ENCODE measurements around the gene EGFLAM. TPM values are rescaled to one million over a fixed set of nuclear protein-coding genes. Genes with fewer than 3 reads are reported as not detected.

EGFLAM gene
- total and polyA plus RNA-seq, 8 donors = 0.82 to 15.7 (median 9.8) TPM

- no peak overlapping the region for H3K27ac ChIP-seq
- no peak for DNase-seq
- ATAC-seq = no peak
- peak overlapping the region in 1 of 2 donors; percentile 7 for H3K4me3 ChIP-seq
- no peaks in the 10 kb centered on the region for H3K9me3 ChIP-seq
- H3K4me1 ChIP-seq = peaks cover 0 to 3% of the 10 kb centered on the region in 2 donors
- intact Hi-C loops (cut with DNase I) = loop anchor here (10.0 kb wide), 1 partner anchor 359 kb away; no protein-coding TSS in a partner anchor
- peaks cover 0 to 89% of the 10 kb centered on the region in 2 donors for H3K27me3 ChIP-seq
- no peaks in the 10 kb centered on the region for H3K36me3 ChIP-seq
- no peak for TF ChIP-seq CTCF (IDR thresholded peaks at IDR 0.05)
These were observed 187.7 kb downstream of the EGFLAM start for GRCh38 chr5:38446029-38446522.

- ATAC-seq = no peak
- no peaks in the 10 kb centered on the region for H3K4me1 ChIP-seq
- DNase-seq = no peak
- H3K9me3 ChIP-seq = no peaks in the 10 kb centered on the region
- H3K27me3 ChIP-seq = peaks cover 0 to 98% of the 10 kb centered on the region in 2 donors
- H3K27ac ChIP-seq = no peak overlapping the region
- no peak overlapping the region for H3K4me3 ChIP-seq
- no peaks in the 10 kb centered on the region for H3K36me3 ChIP-seq
- intact Hi-C loops (cut with DNase I) = loop anchor here (10.0 kb wide), 1 partner anchor 358 kb away; no protein-coding TSS in a partner anchor
- TF ChIP-seq CTCF (IDR thresholded peaks at IDR 0.05) = no peak
These were observed 188.7 kb downstream of the EGFLAM start for GRCh38 chr5:38447056-38447455.

GRCh38 chr5:38447786-38448185, 189.4 kb downstream of the EGFLAM start:
- DNase-seq = peak in 1 of 4 donors; percentile 59
- Histone ChIP-seq H3K4me3 (no peak overlapping the region), H3K27me3 (peaks cover 0 to 100% of the 10 kb centered on the region in 2 donors), H3K36me3 (no peaks in the 10 kb centered on the region), H3K9me3 (no peaks in the 10 kb centered on the region), H3K27ac (no peak overlapping the region), H3K4me1 (no peaks in the 10 kb centered on the region)
- no peak for ATAC-seq
- intact Hi-C loops (cut with DNase I) = loop anchor here (10.0 kb wide), 1 partner anchor 357 kb away; no protein-coding TSS in a partner anchor
- no peak for TF ChIP-seq CTCF (IDR thresholded peaks at IDR 0.05)

GRCh38 chr5:38448568-38449350, 190.4 kb downstream of the EGFLAM start:
- no peak overlapping the region for H3K4me3 ChIP-seq
- H3K36me3 ChIP-seq = no peaks in the 10 kb centered on the region
- no peak for DNase-seq
- H3K27ac ChIP-seq = no peak overlapping the region
- no peak for TF ChIP-seq CTCF (IDR thresholded peaks at IDR 0.05)
- peaks cover 0 to 95% of the 10 kb centered on the region in 2 donors for H3K27me3 ChIP-seq
- no peaks in the 10 kb centered on the region for H3K9me3 ChIP-seq
- ATAC-seq = no peak
- no peaks in the 10 kb centered on the region for H3K4me1 ChIP-seq
- intact Hi-C loops (cut with DNase I) = loop anchor here (10.0 kb wide), 1 partner anchor 356 kb away; no protein-coding TSS in a partner anchor

GRCh38 chr5:38450627-38451026, 192.3 kb downstream of the EGFLAM start:
- Histone ChIP-seq H3K36me3 (no peaks in the 10 kb centered on the region), H3K9me3 (no peaks in the 10 kb centered on the region), H3K4me3 (no peak overlapping the region), H3K4me1 (no peaks in the 10 kb centered on the region), H3K27ac (no peak overlapping the region), H3K27me3 (peaks cover 0 to 94% of the 10 kb centered on the region in 2 donors)
- TF ChIP-seq CTCF (IDR thresholded peaks at IDR 0.05) = no peak
- ATAC-seq = no peak
- intact Hi-C loops (cut with DNase I) = no loop called here
- DNase-seq = no peak

Data from left lung (tissue), 10 donors.